ENCODE data around the gene ENTPD6. TPM values are rescaled to one million over a fixed set of nuclear protein-coding genes. Genes with fewer than 3 reads are reported as not detected.

Gene ENTPD6
- total RNA-seq, 4 donors from 2014 or later = 163 to 261 (median 224) TPM

GRCh38 chr20:25251558-25251957 lies 56.0 kb downstream of the ENTPD6 start:
- peaks cover 50 to 84% (median 76%) of the 10 kb centered on the region in 4 donors for H3K4me1 ChIP-seq
- in situ Hi-C loops (cut with MboI; ENCODE audit: low pct_ligation_motif_present in 1 of 4, low pct_unique_long_range_greater_than_20kb in 1 of 4, low sequenced_read_pairs in 3 of 4) (no loop called here), intact Hi-C loops (cut with DNase I; ENCODE audit: low total_unique reads) (no loop called here)
- 40 to 64% methylated on average over 1 to 4 of the region's 4 CpGs for WGBS, 2 donors (ENCODE audit: low coverage in 1 of 2)
- no peaks in the 10 kb centered on the region for H3K27me3 ChIP-seq
- peak overlapping the region in 1 of 4 donors; percentile 93 for H3K4me3 ChIP-seq
- DNase-seq = peak; percentile 9
- TF ChIP-seq POLR2A (IDR thresholded peaks at IDR 0.05) (no peak), EP300 (IDR thresholded peaks at IDR 0.05; ENCODE audit: low read depth) (no peak), CTCF (IDR thresholded peaks at IDR 0.05) (no peak), POLR2AphosphoS5 (IDR thresholded peaks at IDR 0.05) (no peak)
- peak overlapping the region; percentile 92 to 98 (median 98) for H3K27ac ChIP-seq
- no peaks in the 10 kb centered on the region for H3K36me3 ChIP-seq
- no peaks in the 10 kb centered on the region for H3K9me3 ChIP-seq

DNA sequence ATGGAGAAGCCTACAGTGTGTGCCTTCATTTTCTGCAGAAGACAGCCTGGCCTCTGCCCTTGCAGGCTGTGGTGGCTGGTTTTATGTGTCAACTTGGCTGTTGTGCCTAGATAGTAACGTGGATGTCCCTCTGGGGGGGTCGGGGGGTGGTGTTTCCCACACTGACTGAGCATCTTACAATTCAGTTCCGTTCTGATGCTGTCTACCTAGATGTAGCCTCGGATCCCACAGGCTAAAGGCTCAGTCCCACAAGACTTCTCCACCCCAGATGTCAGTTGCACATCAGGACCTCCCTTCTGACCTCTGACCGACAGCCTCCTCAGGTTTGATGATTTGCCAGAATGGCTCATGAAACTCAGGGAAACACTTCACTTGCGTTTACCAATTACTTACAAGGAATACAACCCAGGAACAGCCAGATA lies 56.7 kb downstream of the ENTPD6 start:
- in situ Hi-C loops (cut with MboI; ENCODE audit: low pct_ligation_motif_present in 1 of 4, low pct_unique_long_range_greater_than_20kb in 1 of 4, low sequenced_read_pairs in 3 of 4) = no loop called here
- H3K27ac ChIP-seq = peak overlapping the region; percentile 92 to 98 (median 98)
- peak; percentile 39 for DNase-seq

DNA sequence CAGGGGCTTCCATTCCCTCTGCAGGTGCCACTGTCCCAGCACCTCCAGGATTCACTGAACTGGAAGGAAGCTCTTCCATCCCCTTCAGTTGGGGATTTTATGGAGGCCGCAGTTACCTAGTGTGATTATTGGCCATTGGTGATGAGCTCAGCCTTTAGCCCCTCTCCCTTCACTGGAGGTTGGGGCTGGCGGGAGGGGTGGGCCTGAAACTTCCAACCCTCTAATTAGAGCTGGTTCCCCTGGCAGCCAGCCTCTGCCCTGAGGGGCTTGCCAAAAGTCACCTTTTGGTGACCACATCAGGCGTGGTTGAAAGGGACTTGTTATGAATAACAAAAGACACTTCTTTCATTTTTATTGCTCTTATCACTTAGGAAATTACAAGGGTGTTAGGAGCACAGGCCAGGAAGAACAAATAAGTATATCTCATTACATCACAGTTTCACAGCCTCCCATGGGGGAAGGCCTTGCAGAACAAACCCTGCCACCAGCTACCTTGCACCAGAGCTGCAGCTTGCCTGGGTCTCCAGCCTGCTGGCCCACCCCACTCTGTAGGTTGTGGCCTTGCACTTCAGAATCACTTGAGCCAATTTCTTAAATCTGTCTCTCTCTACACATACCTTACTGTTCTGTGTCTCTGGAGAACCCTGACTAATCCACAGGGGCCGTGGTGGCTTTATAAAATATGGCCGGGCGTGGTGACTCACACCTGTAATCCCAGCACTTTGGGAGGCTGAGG lies 57.3 kb downstream of the ENTPD6 start:
- H3K9me3 ChIP-seq = no peaks in the 10 kb centered on the region
- in situ Hi-C loops (cut with MboI; ENCODE audit: low pct_ligation_motif_present in 1 of 4, low pct_unique_long_range_greater_than_20kb in 1 of 4, low sequenced_read_pairs in 3 of 4) (no loop called here), intact Hi-C loops (cut with DNase I; ENCODE audit: low total_unique reads) (no loop called here)
- DNase-seq = peak; percentile 57
- WGBS, 2 donors (ENCODE audit: low coverage in 1 of 2) = 47 to 81% methylated on average over 3 to 6 of the region's 6 CpGs
- no peaks in the 10 kb centered on the region for H3K27me3 ChIP-seq
- TF ChIP-seq POLR2AphosphoS5 (IDR thresholded peaks at IDR 0.05) = peak in 2 of 3 donors; percentile 6 to 57
- no peak for TF ChIP-seq EP300 (IDR thresholded peaks at IDR 0.05; ENCODE audit: low read depth)
- H3K36me3 ChIP-seq = no peaks in the 10 kb centered on the region
- peaks cover 52 to 90% (median 79%) of the 10 kb centered on the region in 4 donors for H3K4me1 ChIP-seq
- no peak overlapping the region for H3K4me3 ChIP-seq
- peak overlapping the region; percentile 92 to 98 (median 98) for H3K27ac ChIP-seq

More for the DNA sequence above, 56.7 kb downstream of the ENTPD6 start:
- H3K4me1 ChIP-seq = peaks cover 49 to 84% (median 76%) of the 10 kb centered on the region in 4 donors
- intact Hi-C loops (cut with DNase I; ENCODE audit: low total_unique reads) = no loop called here
- H3K4me3 ChIP-seq = peak overlapping the region in 1 of 4 donors; percentile 2
- no peaks in the 10 kb centered on the region for H3K9me3 ChIP-seq
- TF ChIP-seq POLR2AphosphoS5 (IDR thresholded peaks at IDR 0.05) (no peak), EP300 (IDR thresholded peaks at IDR 0.05; ENCODE audit: low read depth) (no peak), CTCF (IDR thresholded peaks at IDR 0.05) (no peak)
- WGBS, 2 donors (ENCODE audit: low coverage in 1 of 2) = 59% methylated on average over 6 of the region's 6 CpGs; no CpG with 5 or more reads in 1 of the 2 donors
- H3K27me3 ChIP-seq = no peaks in the 10 kb centered on the region
- no peaks in the 10 kb centered on the region for H3K36me3 ChIP-seq

DNA sequence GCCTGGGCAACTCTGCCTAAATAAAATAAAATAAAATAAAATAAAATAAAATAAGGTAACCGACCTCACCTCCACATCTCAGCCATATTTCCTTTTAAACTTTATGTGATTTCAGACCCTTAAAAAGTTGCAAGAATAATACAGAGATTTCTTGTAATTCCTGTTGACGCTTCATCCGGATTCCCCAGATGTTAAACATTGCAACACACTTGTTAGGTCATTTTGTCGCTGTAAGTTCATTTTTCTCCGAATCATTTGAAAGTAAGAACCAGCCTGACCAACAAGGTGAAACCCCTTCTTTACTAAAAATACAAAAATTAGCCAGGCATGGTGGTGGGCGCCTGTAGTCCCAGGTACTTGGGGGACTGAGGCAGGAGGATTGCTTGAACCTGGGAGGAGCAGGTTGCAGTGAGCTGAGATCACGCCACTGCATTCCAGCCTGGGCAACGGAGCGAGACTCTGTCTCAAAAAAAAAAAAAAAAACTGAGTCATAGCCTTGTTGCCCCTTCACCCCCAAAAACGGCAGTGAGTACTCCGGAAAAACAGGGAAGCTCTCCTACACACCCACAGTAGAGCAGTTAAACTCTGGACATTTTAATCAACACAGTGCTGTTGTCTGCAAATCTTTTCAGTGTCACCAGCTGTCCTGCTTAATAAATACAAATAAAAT lies 58.2 kb downstream of the ENTPD6 start:
- in situ Hi-C loops (cut with MboI; ENCODE audit: low pct_ligation_motif_present in 1 of 4, low pct_unique_long_range_greater_than_20kb in 1 of 4, low sequenced_read_pairs in 3 of 4) (no loop called here), intact Hi-C loops (cut with DNase I; ENCODE audit: low total_unique reads) (no loop called here)
- WGBS, 2 donors (ENCODE audit: low coverage in 1 of 2) = 81 to 82% methylated on average over 7 to 11 of the region's 11 CpGs
- no peak for TF ChIP-seq CTCF (IDR thresholded peaks at IDR 0.05)
- no peak for TF ChIP-seq POLR2A (IDR thresholded peaks at IDR 0.05)
- no peak for TF ChIP-seq POLR2AphosphoS5 (IDR thresholded peaks at IDR 0.05)
- TF ChIP-seq EP300 (IDR thresholded peaks at IDR 0.05; ENCODE audit: low read depth) = no peak
- no peak overlapping the region for H3K4me3 ChIP-seq
- DNase-seq = peak; percentile 8
- no peaks in the 10 kb centered on the region for H3K36me3 ChIP-seq
- H3K9me3 ChIP-seq = no peaks in the 10 kb centered on the region
- no peaks in the 10 kb centered on the region for H3K27me3 ChIP-seq
- peak overlapping the region; percentile 92 to 98 (median 98) for H3K27ac ChIP-seq
- H3K4me1 ChIP-seq = peaks cover 52 to 98% (median 84%) of the 10 kb centered on the region in 4 donors

Data from transverse colon (tissue), 4 donors.